B cell (primary cell): ENCODE data around the gene DNAH8. TPM values are rescaled to one million over a fixed set of nuclear protein-coding genes. Genes with fewer than 3 reads are reported as not detected.

Source experiments
- ATAC-seq: fragments of 200-7000 bp; cut with Tn5 transposase; one replicate; pipeline ENCODE4 v1.10.0; 2021; ENCODE audit warnings: low read depth, mild to moderate bottlenecking, moderate number of reproducible peaks, moderate library complexity
- CTCF ChIA-PET: fragments of 350-600 bp; sonication (Branson Sonifier 250); formaldehyde crosslinking; loops from one replicate; lab custom pipeline; 2021; ENCODE audit warnings: antibody characterized with exemption, inconsistent platforms; lab: Charles Lee
- POLR2A ChIA-PET: fragments of 350-600 bp; sonication (Branson Sonifier 250); formaldehyde crosslinking; loops from one replicate; lab custom pipeline; 2021; ENCODE audit warnings: antibody characterized with exemption; lab: Charles Lee
- DNase-seq: peaks from one replicate; pipeline ENCODE4 v3.0.0; 2013
- H2AFZ ChIP-seq: 2 replicates; pipeline ENCODE4 v1.6.1; 2012; ENCODE audit warnings: mild to moderate bottlenecking, low read depth, low read length; ENCODE audit not compliant: insufficient read depth, poor library complexity, severe bottlenecking
- H3K27ac ChIP-seq, 2 donors: 1 replicate in 1 of 2; 2 replicates in 1 of 2; pipeline ENCODE4 v1.5.1; 2012 to 2013; ENCODE audit warnings: low read length in 2 of 2, mild to moderate bottlenecking in 2 of 2, moderate library complexity in 1 of 2
- H3K27me3 ChIP-seq, 4 experiments: fragments of 200-600 bp in 1 of 4; sonication (generic) in 1 of 4; replicated peaks in 1 of 4; 1 replicate in 2 of 4; 2 replicates in 2 of 4; pipeline versions ENCODE4 v1.6.1 to v1.7.0; 2013 to 2016; ENCODE audit warnings: low read length in 3 of 4, mild to moderate bottlenecking in 2 of 4, mixed read lengths in 1 of 4, moderate library complexity in 1 of 4; ENCODE audit not compliant: insufficient read depth in 4 of 4, control insufficient read depth in 3 of 4; ENCODE audit errors: control extremely low read depth in 1 of 4
- H3K36me3 ChIP-seq, 2 experiments: replicated peaks in 1 of 2; 1 replicate in 1 of 2; 2 replicates in 1 of 2; pipeline versions ENCODE4 v1.6.1 to v1.7.1; 2013; ENCODE audit warnings: low read length in 1 of 2; ENCODE audit not compliant: insufficient read depth in 2 of 2, control insufficient read depth in 1 of 2; ENCODE audit errors: control extremely low read depth in 1 of 2, extremely low read depth in 1 of 2
- H3K4me1 ChIP-seq, 2 donors: fragments of 200-600 bp in 1 of 2; sonication (generic) in 1 of 2; 1 replicate in 1 of 2; 2 replicates in 1 of 2; pipeline versions ENCODE4 v1.5.1 to v1.6.1; 2013 to 2017; ENCODE audit warnings: low read length in 2 of 2; ENCODE audit not compliant: control insufficient read depth in 2 of 2, insufficient read depth in 2 of 2
- H3K4me2 ChIP-seq: replicated peaks from 2 replicates; pipeline ENCODE3; 2012; ENCODE audit warnings: mild to moderate bottlenecking, low read depth, low read length; ENCODE audit not compliant: poor library complexity, severe bottlenecking
- H3K4me3 ChIP-seq, 5 experiments: fragments of 200-600 bp in 1 of 5; sonication (generic) in 1 of 5; 1 replicate in 3 of 5; 2 replicates in 2 of 5; pipeline versions ENCODE4 v1.5.1 to v1.7.0; 2011 to 2016; ENCODE audit warnings: low read length in 4 of 5, mild to moderate bottlenecking in 4 of 5, low read depth in 2 of 5, control low read depth in 1 of 5, moderate library complexity in 1 of 5; ENCODE audit not compliant: insufficient read depth in 1 of 5; ENCODE audit errors: control extremely low read depth in 1 of 5, extremely low read depth in 1 of 5
- H3K79me2 ChIP-seq: fragments of 200-600 bp; sonication (generic); one replicate; pipeline ENCODE4 v1.6.0; 2016; ENCODE audit warnings: low read length; ENCODE audit not compliant: control insufficient read depth, insufficient read depth
- H3K9ac ChIP-seq: fragments of 200-600 bp; sonication (generic); 2 replicates; pipeline ENCODE4 v1.6.1; 2017; ENCODE audit warnings: mild to moderate bottlenecking, low read length, moderate library complexity
- H3K9me3 ChIP-seq, 3 donors: one replicate each; pipeline versions ENCODE4 v1.6.1 to v1.7.1; 2013; ENCODE audit warnings: low read length in 2 of 3; ENCODE audit not compliant: control insufficient read depth in 2 of 3, insufficient read depth in 1 of 3; ENCODE audit errors: control extremely low read depth in 1 of 3
- H4K20me1 ChIP-seq: 2 replicates; pipeline ENCODE4 v1.6.0; 2012; ENCODE audit warnings: mild to moderate bottlenecking, low read length; ENCODE audit not compliant: insufficient read depth, control insufficient read depth, poor library complexity, severe bottlenecking
- H3K27ac Mint-ChIP-seq: one replicate; pipeline ENCODE4 v1.8.0; 2021; ENCODE audit warnings: mixed read lengths
- H3K27me3 Mint-ChIP-seq: one replicate; pipeline ENCODE4 v1.8.0; 2021; ENCODE audit warnings: mixed read lengths
- H3K4me1 Mint-ChIP-seq: one replicate; pipeline ENCODE4 v1.8.0; 2021; ENCODE audit warnings: mixed read lengths
- H3K4me3 Mint-ChIP-seq: one replicate; pipeline ENCODE4 v1.8.0; 2021; ENCODE audit warnings: mixed read lengths
- H3K9me3 Mint-ChIP-seq: one replicate; pipeline ENCODE4 v1.8.0; 2022; ENCODE audit warnings: mixed read lengths; ENCODE audit not compliant: insufficient read depth
- CTCF ChIP-seq: fragments of 200-600 bp; IDR thresholded peaks from one replicate; pipeline ENCODE4 v1.8.0; 2022; ENCODE audit warnings: antibody characterized with exemption, mild to moderate bottlenecking
- EZH2 ChIP-seq: IDR thresholded peaks from 2 replicates; pipeline ENCODE4 v1.6.1; 2012; ENCODE audit warnings: borderline replicate concordance, low read depth, mild to moderate bottlenecking, moderate library complexity, low read length; ENCODE audit not compliant: insufficient read depth, poor library complexity, severe bottlenecking
- WGBS: methylation state at CpG from one replicate; pipeline ENCODE4 v1.1.5; 2013; ENCODE audit warnings: missing lambda C conversion rate; ENCODE audit not compliant: insufficient coverage; 5-methylcytosine and 5-hydroxymethylcytosine counted together
- intact Hi-C: fragments of 100-400 bp; cut with micrococcal nuclease; formaldehyde crosslinking; loops from one replicate; pipeline ENCODE4 v1.10.0; 2022
- polyA plus RNA-seq: library from polyadenylated mRNA; depleted of rRNA; stranded (reverse); fragments of >200 nt; gene quantifications from 2 replicates; pipeline ENCODE4 v1.2.3, GENCODE V29; 2012
- total RNA-seq, 2 donors: library from RNA; stranded (reverse); fragments of 120-200 nt in 1 of 2; gene quantifications; 1 replicate in 1 of 2; 2 replicates in 1 of 2; pipeline versions ENCODE4 v1.2.3 to v1.2.4, GENCODE V29; 2013 to 2022

The DNAH8 gene
- total and polyA plus RNA-seq, 2 donors (not counting 1 experiment from before 2014, with no cell fraction given): 0.69 to 1.1 TPM

- TF ChIP-seq EZH2 (no peak), CTCF (no peak)
- H3K4me1 Mint-ChIP-seq: no peaks in the 10 kb centered on the region
- intact Hi-C loops: loop anchor here (10.0 kb wide), 1 partner anchor 141 kb away; no protein-coding TSS in a partner anchor
- DNase-seq (no peak), ATAC-seq (no peak)
- H3K27me3 Mint-ChIP-seq: peaks cover 34% of the 10 kb centered on the region
- no peaks in the 10 kb centered on the region for H3K9me3 Mint-ChIP-seq
- Histone ChIP-seq H3K27me3 (peaks cover 0 to 11% (median 8%) of the 10 kb centered on the region in 4 experiments), H3K9ac (no peak overlapping the region), H3K4me1 (no peaks in the 10 kb centered on the region), H3K4me3 (no peak overlapping the region), H3K79me2 (no peaks in the 10 kb centered on the region), H3K27ac (no peak overlapping the region), H2AFZ (no peak overlapping the region), H3K36me3 (no peaks in the 10 kb centered on the region), H3K4me2 (no peak overlapping the region), H3K9me3 (no peaks in the 10 kb centered on the region), H4K20me1 (no peaks in the 10 kb centered on the region)
- no peak overlapping the region for H3K4me3 Mint-ChIP-seq
- no CpG with 5 or more reads among the region's 1 CpG for WGBS
- no peak overlapping the region for H3K27ac Mint-ChIP-seq
- ChIA-PET CTCF (interaction anchor here (1.3 kb wide), 1 partner anchor 302 kb away, joined by 3 read pairs; no protein-coding TSS in a partner anchor), POLR2A (no interaction called here)
These were observed 288.4 kb downstream of the DNAH8 start for GRCh38 chr6:39003492-39003891.

GRCh38 chr6:39004801-39005200 lies 289.7 kb downstream of the DNAH8 start:
- intact Hi-C loops: loop anchor here (10.0 kb wide), 1 partner anchor 140 kb away; no protein-coding TSS in a partner anchor
- ChIA-PET CTCF (no interaction called here), POLR2A (no interaction called here)
- Histone ChIP-seq H3K4me2 (no peak overlapping the region), H3K36me3 (no peaks in the 10 kb centered on the region), H3K4me3 (no peak overlapping the region), H3K9ac (no peak overlapping the region), H3K9me3 (no peaks in the 10 kb centered on the region), H3K4me1 (no peaks in the 10 kb centered on the region), H4K20me1 (no peaks in the 10 kb centered on the region), H2AFZ (no peak overlapping the region), H3K79me2 (no peaks in the 10 kb centered on the region), H3K27me3 (peaks cover 0 to 10% (median 8%) of the 10 kb centered on the region in 4 experiments), H3K27ac (no peak overlapping the region)
- no peak overlapping the region for H3K4me3 Mint-ChIP-seq
- WGBS: 88% methylated on average over 1 of the region's 2 CpGs
- no peak overlapping the region for H3K27ac Mint-ChIP-seq
- H3K9me3 Mint-ChIP-seq: no peaks in the 10 kb centered on the region
- H3K27me3 Mint-ChIP-seq: peaks cover 38% of the 10 kb centered on the region
- no peaks in the 10 kb centered on the region for H3K4me1 Mint-ChIP-seq
- TF ChIP-seq EZH2 (no peak), CTCF (no peak)
- DNase-seq: no peak
- ATAC-seq: no peak
